HepG2 (cell line): ENCODE results near the gene LCE3E. TPM values are rescaled to one million over a fixed set of nuclear protein-coding genes. Genes with fewer than 3 reads are reported as not detected.

Source experiments
- ATAC-seq: fragments of 200-7000 bp; cut with Tn5 transposase; 3 replicates; pipeline ENCODE4 v1.9.1; 2020; ENCODE audit warnings: mild to moderate bottlenecking, moderate library complexity
- BruUV-seq: library from RNA; stranded (reverse); fragments of 400-500 nt; replicated peaks from 2 replicates; lab custom pipeline; 2021; lab: Mats Ljungman, UMichigan
- CTCF ChIA-PET: fragments of 300-600 bp; formaldehyde crosslinking; extraction: SDS; loops from one replicate; lab custom pipeline; 2021; ENCODE audit warnings: low total read pairs, inconsistent platforms, low intra/inter-chr PET ratio; lab: Yijun Ruan, JAX
- POLR2A ChIA-PET: fragments of 350-600 bp; sonication (Branson Sonifier 250); formaldehyde crosslinking; loops from one replicate; lab custom pipeline; 2020; ENCODE audit warnings: antibody characterized with exemption, inconsistent platforms; lab: Yijun Ruan, JAX
- DNase-seq: peaks from one replicate; pipeline ENCODE4 v3.0.0-alpha.2; 2015; ENCODE audit warnings: low spot score
- FAIRE-seq: peaks from 3 replicates; lab custom pipeline; 2011; peaks lifted over from hg19 to GRCh38; lab: Jason Lieb, UNC
- H2AFZ ChIP-seq: one replicate; pipeline ENCODE4 v1.6.1; 2011; ENCODE audit warnings: low read length, inconsistent platforms
- H3K27ac ChIP-seq: fragments of 300-600 bp; 3 replicates; pipeline ENCODE4 v1.8.0; 2011; ENCODE audit warnings: mixed run types, mild to moderate bottlenecking, mixed read lengths, low read length, inconsistent platforms; ENCODE audit not compliant: insufficient read depth; ENCODE audit errors: extremely low read length
- H3K27me3 ChIP-seq, 2 experiments: fragments of 200-600 bp in 1 of 2; 2 replicates in 1 of 2; 3 replicates in 1 of 2; pipeline versions ENCODE4 v1.6.0 to v1.8.0; 2011; ENCODE audit warnings: low read length in 2 of 2, mild to moderate bottlenecking in 2 of 2, moderate library complexity in 2 of 2, inconsistent platforms in 1 of 2; ENCODE audit not compliant: insufficient read depth in 2 of 2, control insufficient read depth in 1 of 2
- H3K36me3 ChIP-seq, 2 experiments: fragments of 200-600 bp in 1 of 2; replicated peaks in 1 of 2; 2 replicates in 1 of 2; 3 replicates in 1 of 2; pipeline versions ENCODE4 v1.5.1 to v1.8.0; 2011; ENCODE audit warnings: low read length in 2 of 2, inconsistent platforms in 1 of 2; ENCODE audit not compliant: insufficient read depth in 2 of 2, control insufficient read depth in 1 of 2
- H3K4me1 ChIP-seq: 2 replicates; pipeline ENCODE4 v1.5.1; 2012; ENCODE audit warnings: low read length, inconsistent platforms; ENCODE audit not compliant: insufficient read depth
- H3K4me2 ChIP-seq: 2 replicates; pipeline ENCODE4 v1.6.0; 2011; ENCODE audit warnings: low read depth, low read length, inconsistent platforms
- H3K4me3 ChIP-seq, 3 experiments: fragments of 200-600 bp in 1 of 3; sonication (generic), shearing (Covaris generic) in 1 of 3; replicated peaks in 1 of 3; 2 replicates each; pipeline ENCODE4 v1.5.1; 2011 to 2016; ENCODE audit warnings: low read length in 3 of 3, inconsistent platforms in 2 of 3, low read depth in 2 of 3, mild to moderate bottlenecking in 2 of 3, control low read depth in 1 of 3, mixed read lengths in 1 of 3; ENCODE audit not compliant: insufficient read depth in 1 of 3
- H3K79me2 ChIP-seq: one replicate; pipeline ENCODE4 v1.6.1; 2011; ENCODE audit warnings: low read length, inconsistent platforms; ENCODE audit not compliant: insufficient read depth
- H3K9ac ChIP-seq: 2 replicates; pipeline ENCODE4 v1.6.0; 2011; ENCODE audit warnings: mild to moderate bottlenecking, low read depth, low read length, inconsistent platforms; ENCODE audit not compliant: insufficient read depth
- H3K9me3 ChIP-seq: 2 replicates; pipeline ENCODE4 v1.5.1; 2012; ENCODE audit warnings: mild to moderate bottlenecking, low read length
- H4K20me1 ChIP-seq: 2 replicates; pipeline ENCODE4 v1.6.0; 2011; ENCODE audit warnings: inconsistent platforms, mild to moderate bottlenecking, low read length, moderate library complexity; ENCODE audit not compliant: insufficient read depth
- DBP ChIP-seq: sonication (generic); formaldehyde crosslinking; IDR thresholded peaks from 2 replicates; pipeline ENCODE4 v1.4.0; 2020; ENCODE audit warnings: missing genetic modification reagents; ENCODE audit errors: not compliant biosample characterization
- HNRNPUL1 ChIP-seq: fragments of 200-400 bp; formaldehyde crosslinking; IDR thresholded peaks from 2 replicates; pipeline ENCODE4 v1.6.1; 2017; ENCODE audit warnings: low read depth, mild to moderate bottlenecking, low read length, moderate library complexity
- LBX2 ChIP-seq: sonication (generic); formaldehyde crosslinking; IDR thresholded peaks from 2 replicates; pipeline ENCODE4 v1.5.0; 2020; ENCODE audit warnings: missing genetic modification reagents, mild to moderate bottlenecking, borderline replicate concordance
- NR3C1 ChIP-seq: sonication (generic); formaldehyde crosslinking; IDR thresholded peaks from 2 replicates; pipeline ENCODE4 v1.4.0; 2020; ENCODE audit warnings: missing genetic modification reagents
- RAD51 ChIP-seq: fragments of 450-650 bp; IDR thresholded peaks from 2 replicates; pipeline ENCODE4 v1.6.1; 2016; ENCODE audit warnings: borderline replicate concordance
- RNF2 ChIP-seq: fragments of 450-650 bp; conservative IDR thresholded peaks from 2 replicates; pipeline ENCODE4 v1.6.1; 2016; ENCODE audit warnings: low read depth
- SP4 ChIP-seq: sonication (generic); formaldehyde crosslinking; IDR thresholded peaks from 2 replicates; pipeline ENCODE4 v1.8.1; 2023; ENCODE audit warnings: mild to moderate bottlenecking, missing genetic modification reagents
- SP5 ChIP-seq: IDR thresholded peaks from 2 replicates; pipeline ENCODE4 v1.6.1; 2016; ENCODE audit warnings: low read depth, borderline replicate concordance
- ZFP90 ChIP-seq: sonication (generic); formaldehyde crosslinking; IDR thresholded peaks from 2 replicates; pipeline ENCODE4 v1.8.0; 2022; ENCODE audit warnings: missing genetic modification reagents, mild to moderate bottlenecking, inconsistent platforms, borderline replicate concordance
- ZNF101 ChIP-seq: sonication (generic); formaldehyde crosslinking; IDR thresholded peaks from 2 replicates; pipeline ENCODE4 v1.4.0; 2020; ENCODE audit warnings: mild to moderate bottlenecking, low read depth, missing genetic modification reagents, borderline replicate concordance
- ZNF143 ChIP-seq: sonication (generic); formaldehyde crosslinking; IDR thresholded peaks from 2 replicates; pipeline ENCODE4 v1.4.0; 2020; ENCODE audit warnings: missing genetic modification reagents
- ZNF253 ChIP-seq: sonication (generic); formaldehyde crosslinking; IDR thresholded peaks from 2 replicates; pipeline ENCODE4 v1.8.0; 2022; ENCODE audit warnings: mild to moderate bottlenecking, missing genetic modification reagents, borderline replicate concordance
- ZNF383 ChIP-seq: sonication (generic); formaldehyde crosslinking; IDR thresholded peaks from 2 replicates; pipeline ENCODE4 v1.4.0; 2020; ENCODE audit warnings: missing genetic modification reagents, mild to moderate bottlenecking, borderline replicate concordance
- ZNF775 ChIP-seq: sonication (generic); formaldehyde crosslinking; IDR thresholded peaks from 2 replicates; pipeline ENCODE4 v1.4.0; 2020; ENCODE audit warnings: missing genetic modification reagents, mild to moderate bottlenecking, moderate library complexity, borderline replicate concordance
- ZNF792 ChIP-seq: IDR thresholded peaks from 2 replicates; pipeline ENCODE4 v1.6.1; 2016
- WGBS: methylation state at CpG from one replicate; pipeline ENCODE4 v1.1.6; 2017; ENCODE audit warnings: low lambda C conversion rate; 5-methylcytosine and 5-hydroxymethylcytosine counted together
- in situ Hi-C: cut with HindIII; loops from 2 replicates; pipeline ENCODE4 v1.10.0; 2017; ENCODE audit warnings: low pct_unique_long_range_greater_than_20kb; ENCODE audit not compliant: extremely low pct_ligation_motif_present
- intact Hi-C: fragments of 100-400 bp; cut with micrococcal nuclease; formaldehyde crosslinking; loops from one replicate; pipeline ENCODE4 v1.10.0; 2022; ENCODE audit not compliant: unreplicated experiment
- polyA plus RNA-seq, 8 experiments: library from polyadenylated mRNA; depleted of rRNA in 3 of 8; stranded (reverse) in 7 of 8; unstranded in 1 of 8; fragments of >200 nt; fragmentation: Illumina TruSeq in 4 of 8; extraction: Trizol in 4 of 8; gene quantifications; 2 replicates each; pipeline versions ENCODE4 v1.2.1 to v1.2.3, GENCODE V29; 2011 to 2016; ENCODE audit warnings: low read depth in 4 of 8, missing spikeins in 1 of 8, mixed read lengths in 1 of 8; ENCODE audit not compliant: insufficient read depth in 1 of 8
- total RNA-seq, 5 experiments: library from RNA; depleted of rRNA; stranded (reverse); fragments of >200 nt; fragmentation: Illumina TruSeq; extraction: Trizol; gene quantifications; 2 replicates each; pipeline ENCODE4 v1.2.3, GENCODE V29; 2016; ENCODE audit warnings: low read depth in 1 of 5

The LCE3E gene
- total and polyA plus RNA-seq, 2 of the 13 experiments (the other 11 are each of a cell fraction or from before 2014, with no cell fraction given) = not detected

GRCh38 chr1:152599934-152600333 is 33.4 kb upstream of the LCE3E start, which contains the start of gene LCE3C:
TSS of gene LCE3C (plus strand) at chr1:152600234. CDS start at chr1:152600732, 498 bp downstream.
- Histone ChIP-seq H2AFZ (no peak within 1 kb of the TSS), H3K9ac (no peak within 1 kb of the TSS), H3K4me3 (no peak within 1 kb of the TSS), H4K20me1 (no peaks in the 10 kb centered on the region), H3K9me3 (no peaks in the 10 kb centered on the region), H3K4me1 (0 out of 2 replicates have a peak, but pooled peaks cover 5% of the 10 kb centered on the region), H3K4me2 (no peak within 1 kb of the TSS), H3K27me3 (no peaks in the 10 kb centered on the region), H3K36me3 (no peaks in the 10 kb centered on the region), H3K27ac (no peak within 1 kb of the TSS), H3K79me2 (no peaks in the 10 kb centered on the region)
- no peak for DNase-seq
- no peak for TF ChIP-seq SP4
- no peak for TF ChIP-seq SP5 (CRISPR knock-in tag)
- no peak for TF ChIP-seq HNRNPUL1
- TF ChIP-seq ZNF143 (CRISPR knock-in tag) = no peak
- no peak for TF ChIP-seq LBX2 (CRISPR knock-in tag)
- no peak for TF ChIP-seq ZNF775
- TF ChIP-seq DBP (CRISPR knock-in tag) = no peak
- in situ Hi-C loops (no loop called here), intact Hi-C loops (no loop called here)
- no peak for ATAC-seq
- ChIA-PET POLR2A (no interaction called here), CTCF (no interaction called here)
- no peak for FAIRE-seq
- BruUV-seq = no TSS peak
- 0% methylated on average over 3 of the region's 4 CpGs for WGBS

DNA sequence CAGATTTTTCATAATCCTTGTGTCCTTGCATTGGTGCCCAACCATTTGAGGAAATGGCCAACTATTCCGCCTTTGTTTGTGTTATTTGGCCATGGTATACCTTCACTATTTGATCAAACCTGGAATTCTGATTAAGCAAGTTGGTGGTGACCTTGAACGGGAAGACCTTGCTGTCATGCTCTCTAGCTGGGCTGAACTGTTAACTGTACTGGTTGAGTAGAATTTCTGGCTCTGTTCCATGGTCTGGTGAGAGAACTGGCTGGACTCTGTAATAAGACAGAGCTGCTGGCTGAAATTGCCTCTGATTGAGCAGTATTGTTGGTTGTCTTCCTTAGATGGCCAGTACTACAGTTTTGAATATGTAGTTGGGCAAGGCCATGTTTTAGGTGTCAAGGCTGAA is 30.4 kb upstream of the LCE3E start:
- H3K27ac ChIP-seq = no peak overlapping the region
- in situ Hi-C loops (no loop called here), intact Hi-C loops (no loop called here)
- 0 out of 2 replicates have a peak, but pooled peaks cover 5% of the 10 kb centered on the region for H3K4me1 ChIP-seq
- CTCF ChIA-PET = no interaction called here
- no peaks in the 10 kb centered on the region for H4K20me1 ChIP-seq
- FAIRE-seq (no peak), ATAC-seq (peak; percentile 35; the same call in 1 of the 3 replicates), DNase-seq (peak; percentile 55)
- H3K9me3 ChIP-seq = no peaks in the 10 kb centered on the region
- no peaks in the 10 kb centered on the region for H3K36me3 ChIP-seq
- H3K79me2 ChIP-seq = no peaks in the 10 kb centered on the region
- BruUV-seq = no TSS peak
- 3% methylated on average over 2 of the region's 2 CpGs for WGBS
- H2AFZ ChIP-seq = no peak overlapping the region
- no peak overlapping the region for H3K4me3 ChIP-seq
- POLR2A ChIA-PET = no interaction called here
- H3K27me3 ChIP-seq = no peaks in the 10 kb centered on the region
- H3K9ac ChIP-seq = no peak overlapping the region
- no peak overlapping the region for H3K4me2 ChIP-seq
- no peak for TF ChIP-seq NR3C1 (CRISPR knock-in tag)
- no peak for TF ChIP-seq ZFP90
- no peak for TF ChIP-seq RAD51
- TF ChIP-seq ZNF383 = no peak
- no peak for TF ChIP-seq RNF2
- TF ChIP-seq ZNF253 (CRISPR knock-in tag) = no peak
- no peak for TF ChIP-seq ZNF101 (CRISPR knock-in tag)
- TF ChIP-seq ZNF792 = no peak
